ENCODE measurements around the gene C2orf74.

C2orf74 gene

DNA sequence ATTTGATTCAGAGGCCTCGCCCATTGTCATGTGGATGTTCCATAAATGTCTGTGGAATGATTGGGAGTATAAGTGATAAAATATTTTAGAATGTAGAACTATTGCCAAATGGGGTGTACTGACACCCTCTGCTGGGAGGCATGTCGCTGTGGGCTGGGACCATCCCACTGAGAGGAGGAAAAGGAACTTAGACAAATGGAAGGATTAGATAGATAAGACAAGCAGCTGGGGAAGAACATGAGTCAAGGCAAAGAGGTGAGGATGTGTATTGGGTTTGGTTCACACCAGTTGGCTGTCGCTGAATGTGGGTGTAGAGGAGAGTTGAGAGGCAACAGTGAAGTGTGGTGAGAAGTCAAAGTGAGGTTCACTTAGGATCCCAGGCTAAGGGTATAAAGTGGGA lies 4.0 kb downstream of the C2orf74 start:
- TF ChIP-seq, protein P1, sequence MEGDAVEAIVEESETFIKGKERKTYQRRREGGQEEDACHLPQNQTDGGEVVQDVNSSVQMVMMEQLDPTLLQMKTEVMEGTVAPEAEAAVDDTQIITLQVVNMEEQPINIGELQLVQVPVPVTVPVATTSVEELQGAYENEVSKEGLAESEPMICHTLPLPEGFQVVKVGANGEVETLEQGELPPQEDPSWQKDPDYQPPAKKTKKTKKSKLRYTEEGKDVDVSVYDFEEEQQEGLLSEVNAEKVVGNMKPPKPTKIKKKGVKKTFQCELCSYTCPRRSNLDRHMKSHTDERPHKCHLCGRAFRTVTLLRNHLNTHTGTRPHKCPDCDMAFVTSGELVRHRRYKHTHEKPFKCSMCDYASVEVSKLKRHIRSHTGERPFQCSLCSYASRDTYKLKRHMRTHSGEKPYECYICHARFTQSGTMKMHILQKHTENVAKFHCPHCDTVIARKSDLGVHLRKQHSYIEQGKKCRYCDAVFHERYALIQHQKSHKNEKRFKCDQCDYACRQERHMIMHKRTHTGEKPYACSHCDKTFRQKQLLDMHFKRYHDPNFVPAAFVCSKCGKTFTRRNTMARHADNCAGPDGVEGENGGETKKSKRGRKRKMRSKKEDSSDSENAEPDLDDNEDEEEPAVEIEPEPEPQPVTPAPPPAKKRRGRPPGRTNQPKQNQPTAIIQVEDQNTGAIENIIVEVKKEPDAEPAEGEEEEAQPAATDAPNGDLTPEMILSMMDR (IDR thresholded peaks at IDR 0.05; ENCODE audit: insufficient read depth, low read length, poor library complexity, severe bottlenecking) = no peak
- Histone ChIP-seq H3K36me3 (ENCODE audit: control insufficient read depth, insufficient read depth, low read length) (peaks cover 5% of the 10 kb centered on the region), H3K27me3 (replicated peaks; ENCODE audit: control insufficient read depth, insufficient read depth, low read length) (no peaks in the 10 kb centered on the region), H3K4me3 (replicated peaks; ENCODE audit: low read depth, low read length) (no peak overlapping the region)
- DNase-seq (ENCODE audit: extremely low read depth, insufficient read length) = no peak

DNA sequence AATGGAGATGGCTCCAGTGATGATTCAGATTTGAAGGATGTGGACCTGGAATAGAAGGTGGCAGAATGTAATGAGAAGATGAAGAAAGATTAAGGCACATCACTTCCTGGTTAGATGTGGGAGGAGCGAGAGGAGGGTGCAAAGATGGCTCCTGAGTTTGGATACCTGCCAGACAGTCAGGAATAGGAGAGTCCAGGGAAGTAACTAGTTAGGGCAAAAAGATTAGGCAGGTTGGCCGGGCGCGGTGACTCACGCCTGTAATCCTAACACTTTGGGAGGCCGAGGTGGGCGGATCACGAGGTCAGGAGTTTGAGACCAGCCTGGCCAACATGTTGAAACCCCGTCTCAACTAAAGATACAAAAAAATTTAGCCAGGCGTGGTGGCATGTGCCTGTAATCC lies 5.6 kb downstream of the C2orf74 start:
- TF ChIP-seq, protein P1 (IDR thresholded peaks at IDR 0.05; ENCODE audit: insufficient read depth, low read length, poor library complexity, severe bottlenecking) = no peak
- Histone ChIP-seq H3K36me3 (ENCODE audit: control insufficient read depth, insufficient read depth, low read length) (peaks cover 5% of the 10 kb centered on the region), H3K27me3 (replicated peaks; ENCODE audit: control insufficient read depth, insufficient read depth, low read length) (no peaks in the 10 kb centered on the region), H3K4me3 (replicated peaks; ENCODE audit: low read depth, low read length) (no peak overlapping the region)
- no peak for DNase-seq (ENCODE audit: extremely low read depth, insufficient read length)

DNA sequence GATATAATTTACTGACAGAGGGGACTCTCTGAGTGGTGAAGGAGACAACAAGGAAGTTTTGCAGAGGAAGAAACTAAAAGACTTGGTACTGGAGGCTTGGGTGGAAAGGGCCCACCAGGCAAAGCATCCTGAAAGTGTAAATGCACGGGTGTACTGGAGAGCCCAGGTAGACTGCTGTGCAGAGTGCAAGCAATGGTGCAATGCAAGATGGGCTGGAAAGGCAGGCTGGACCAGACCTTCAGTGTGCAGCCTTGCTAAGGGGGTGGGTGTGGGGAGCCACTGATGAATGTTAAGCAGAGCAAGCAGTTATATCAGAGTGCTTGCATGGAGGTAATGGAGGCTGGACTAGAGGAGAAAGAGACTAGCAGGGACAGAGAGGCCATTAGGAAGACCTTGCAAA lies 10.7 kb downstream of the C2orf74 start:
- no peaks in the 10 kb centered on the region for H3K36me3 ChIP-seq (ENCODE audit: control insufficient read depth, insufficient read depth, low read length)
- no peak overlapping the region for H3K4me3 ChIP-seq (replicated peaks; ENCODE audit: low read depth, low read length)
- no peaks in the 10 kb centered on the region for H3K27me3 ChIP-seq (replicated peaks; ENCODE audit: control insufficient read depth, insufficient read depth, low read length)
- no peak for DNase-seq (ENCODE audit: extremely low read depth, insufficient read length)
- TF ChIP-seq, protein P1 (IDR thresholded peaks at IDR 0.05; ENCODE audit: insufficient read depth, low read length, poor library complexity, severe bottlenecking) = no peak

DNA sequence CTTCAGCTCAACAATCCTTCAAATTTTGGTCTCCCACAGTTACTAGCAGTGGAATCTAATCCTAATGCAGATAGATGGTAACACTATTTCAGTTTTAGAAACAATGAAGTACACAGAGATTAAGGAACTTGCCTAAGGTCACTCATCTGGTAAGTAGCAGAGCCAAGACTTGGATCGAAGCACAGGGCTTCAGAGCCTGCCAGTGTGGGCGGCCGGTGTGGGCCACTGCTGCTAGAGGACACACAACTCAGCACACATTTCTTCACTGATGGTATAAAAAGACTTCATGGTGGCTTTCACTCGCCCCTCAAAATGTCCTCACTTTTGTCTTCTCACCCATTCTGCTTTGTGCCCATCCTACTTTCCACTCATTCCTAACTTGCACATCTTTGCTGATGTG lies 11.1 kb downstream of the C2orf74 start:
- TF ChIP-seq, protein P1 (IDR thresholded peaks at IDR 0.05; ENCODE audit: insufficient read depth, low read length, poor library complexity, severe bottlenecking) = no peak
- no peak overlapping the region for H3K4me3 ChIP-seq (replicated peaks; ENCODE audit: low read depth, low read length)
- no peaks in the 10 kb centered on the region for H3K27me3 ChIP-seq (replicated peaks; ENCODE audit: control insufficient read depth, insufficient read depth, low read length)

DNA sequence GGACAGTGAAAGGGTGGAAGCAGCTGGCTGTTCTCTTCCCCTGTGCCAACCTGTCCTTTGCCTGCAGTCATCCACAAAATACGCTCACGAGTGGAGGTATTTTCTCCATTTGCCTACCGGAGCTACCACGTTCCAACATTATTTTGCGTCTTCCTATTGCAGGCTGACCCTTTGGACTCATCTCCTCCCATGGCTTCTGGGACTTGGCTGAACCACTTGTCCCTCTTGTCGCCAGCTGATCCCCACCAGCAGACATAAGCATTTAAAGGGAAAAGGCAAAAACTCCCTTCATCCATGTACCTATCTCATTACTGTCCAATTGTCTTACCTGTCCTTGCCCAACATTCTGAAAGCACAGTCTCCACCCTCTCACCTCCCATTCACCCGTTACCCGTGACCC lies 13.0 kb downstream of the C2orf74 start:
- Histone ChIP-seq H3K4me3 (replicated peaks; ENCODE audit: low read depth, low read length) (no peak overlapping the region), H3K27me3 (replicated peaks; ENCODE audit: control insufficient read depth, insufficient read depth, low read length) (no peaks in the 10 kb centered on the region), H3K36me3 (ENCODE audit: control insufficient read depth, insufficient read depth, low read length) (peaks cover under 1% of the 10 kb centered on the region)
- DNase-seq (ENCODE audit: extremely low read depth, insufficient read length) = no peak
- TF ChIP-seq, protein P1 (IDR thresholded peaks at IDR 0.05; ENCODE audit: insufficient read depth, low read length, poor library complexity, severe bottlenecking) = no peak

More for the DNA sequence above, 11.1 kb downstream of the C2orf74 start:
- H3K36me3 ChIP-seq (ENCODE audit: control insufficient read depth, insufficient read depth, low read length) = no peaks in the 10 kb centered on the region
- DNase-seq (ENCODE audit: extremely low read depth, insufficient read length) = no peak
